Tibial nerve (tissue), 4 donors: ENCODE measurements around the gene CASKIN1. TPM values are rescaled to one million over a fixed set of nuclear protein-coding genes. Genes with fewer than 3 reads are reported as not detected.
A peak's percentile ranks its signal among the peaks of the same experiment; 100 is the strongest.
"Not testable (repeated sequence)": the region's sequence is repeated elsewhere in the genome, so short reads cannot be mapped to it uniquely, and the experiment has no call there.

ENCODE experiments used
- DNase-seq, 2 donors: peaks; one replicate each; pipeline ENCODE4 v3.0.0-alpha.2; 2019; ENCODE audit warnings: low spot score in 2 of 2
- H3K27ac ChIP-seq, 4 donors: fragments of 200-600 bp; sonication (generic) in 3 of 4; one replicate each; pipeline ENCODE4 v1.5.1; 2017 to 2019; ENCODE audit warnings: mild to moderate bottlenecking in 1 of 4
- H3K27me3 ChIP-seq, 2 donors: fragments of 200-600 bp; sonication (generic) in 1 of 2; one replicate each; pipeline versions ENCODE4 v1.5.1 to v1.6.0; 2017 to 2019
- H3K36me3 ChIP-seq, 3 donors: fragments of 200-600 bp; sonication (generic); one replicate each; pipeline ENCODE4 v1.5.1; 2018 to 2019
- H3K4me1 ChIP-seq, 4 donors: fragments of 200-600 bp; sonication (generic) in 3 of 4; one replicate each; pipeline ENCODE4 v1.5.1; 2017 to 2019
- H3K4me3 ChIP-seq, 4 donors: fragments of 200-600 bp; sonication (generic) in 3 of 4; one replicate each; pipeline ENCODE4 v1.5.1; 2017 to 2019; ENCODE audit warnings: mild to moderate bottlenecking in 1 of 4, moderate library complexity in 1 of 4
- H3K9me3 ChIP-seq, 4 donors: fragments of 200-600 bp; sonication (generic) in 3 of 4; one replicate each; pipeline ENCODE4 v1.5.1; 2017 to 2019
- EP300 ChIP-seq, 2 donors: sonication (generic); formaldehyde crosslinking; IDR thresholded peaks; one replicate each; pipeline ENCODE4 v1.6.1; 2017; ENCODE audit warnings: antibody characterized with exemption in 2 of 2, mild to moderate bottlenecking in 1 of 2
- POLR2A ChIP-seq, 2 donors: fragments of 450-650 bp; IDR thresholded peaks; one replicate each; pipeline ENCODE4 v1.6.1; 2017; ENCODE audit warnings: antibody characterized with exemption in 2 of 2, mild to moderate bottlenecking in 2 of 2, moderate library complexity in 2 of 2
- whole genome bisulfite sequencing, 2 donors: methylation state at CpG; one replicate each; pipeline ENCODE4 v1.1.5; 2018; 5-methylcytosine and 5-hydroxymethylcytosine counted together
- total RNA-seq, 4 donors: library from RNA; depleted of rRNA; stranded (reverse); fragments of >200 nt; gene quantifications; one replicate each; pipeline ENCODE4 v1.1.0, GENCODE V29; 2016
- TF ChIP-seq, protein P1 (sequence below), 5 experiments: fragments of 200-600 bp in 3 of 5; fragments of 450-650 bp in 2 of 5; sonication (generic) in 3 of 5; IDR thresholded peaks; one replicate each; pipeline ENCODE4 v1.5.1; 2016 to 2019; ENCODE audit warnings: antibody characterized with exemption in 5 of 5, mild to moderate bottlenecking in 3 of 5, moderate library complexity in 2 of 5

The CASKIN1 gene
- total RNA-seq, 4 donors from 2014 or later = 0.20 to 0.63 (median 0.30) TPM; not detected in 1

GRCh38 chr16:2206420-2206779 lies 10.0 kb upstream of the CASKIN1 start:
- Histone ChIP-seq H3K4me3 (peak overlapping the region; percentile 65 to 85 (median 66)), H3K4me1 (peaks cover 0 to 35% (median 12%) of the 10 kb centered on the region in 4 donors), H3K27me3 (no peaks in the 10 kb centered on the region), H3K36me3 (peaks cover 0 to 42% (median 14%) of the 10 kb centered on the region in 3 donors), H3K27ac (peak overlapping the region in 3 of 4 donors; percentile 93 to 99 (median 94)), H3K9me3 (no peaks in the 10 kb centered on the region)
- WGBS, 2 donors = 80 to 88% methylated on average over 17 to 18 of the region's 18 CpGs
- no peak for DNase-seq
- no peak for TF ChIP-seq EP300 (IDR thresholded peaks at IDR 0.05)
- TF ChIP-seq, protein P1, sequence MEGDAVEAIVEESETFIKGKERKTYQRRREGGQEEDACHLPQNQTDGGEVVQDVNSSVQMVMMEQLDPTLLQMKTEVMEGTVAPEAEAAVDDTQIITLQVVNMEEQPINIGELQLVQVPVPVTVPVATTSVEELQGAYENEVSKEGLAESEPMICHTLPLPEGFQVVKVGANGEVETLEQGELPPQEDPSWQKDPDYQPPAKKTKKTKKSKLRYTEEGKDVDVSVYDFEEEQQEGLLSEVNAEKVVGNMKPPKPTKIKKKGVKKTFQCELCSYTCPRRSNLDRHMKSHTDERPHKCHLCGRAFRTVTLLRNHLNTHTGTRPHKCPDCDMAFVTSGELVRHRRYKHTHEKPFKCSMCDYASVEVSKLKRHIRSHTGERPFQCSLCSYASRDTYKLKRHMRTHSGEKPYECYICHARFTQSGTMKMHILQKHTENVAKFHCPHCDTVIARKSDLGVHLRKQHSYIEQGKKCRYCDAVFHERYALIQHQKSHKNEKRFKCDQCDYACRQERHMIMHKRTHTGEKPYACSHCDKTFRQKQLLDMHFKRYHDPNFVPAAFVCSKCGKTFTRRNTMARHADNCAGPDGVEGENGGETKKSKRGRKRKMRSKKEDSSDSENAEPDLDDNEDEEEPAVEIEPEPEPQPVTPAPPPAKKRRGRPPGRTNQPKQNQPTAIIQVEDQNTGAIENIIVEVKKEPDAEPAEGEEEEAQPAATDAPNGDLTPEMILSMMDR (IDR thresholded peaks at IDR 0.05) = no peak
- no peak for TF ChIP-seq POLR2A (IDR thresholded peaks at IDR 0.05)

DNA sequence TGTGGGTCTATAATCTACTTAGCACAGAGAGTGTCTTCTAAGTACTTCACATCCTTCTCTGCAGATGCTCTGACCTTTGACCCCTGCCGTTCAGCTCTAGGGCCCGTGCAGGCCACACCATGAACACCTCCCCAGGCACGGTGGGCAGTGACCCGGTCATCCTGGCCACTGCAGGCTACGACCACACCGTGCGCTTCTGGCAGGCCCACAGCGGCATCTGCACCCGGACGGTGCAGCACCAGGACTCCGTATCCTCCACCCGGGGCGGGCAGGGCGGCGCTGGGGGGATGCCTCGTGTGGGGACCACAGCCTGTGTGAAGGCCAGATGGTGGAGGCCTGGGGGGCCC lies 9.5 kb upstream of the CASKIN1 start:
- Histone ChIP-seq H3K9me3 (no peaks in the 10 kb centered on the region), H3K27me3 (no peaks in the 10 kb centered on the region), H3K27ac (peak overlapping the region; percentile 93 to 99 (median 94)), H3K4me3 (peak overlapping the region; percentile 65 to 85 (median 66)), H3K36me3 (peaks cover 0 to 42% (median 14%) of the 10 kb centered on the region in 3 donors), H3K4me1 (peaks cover 0 to 35% (median 12%) of the 10 kb centered on the region in 4 donors)
- peak in 1 of 2 donors; percentile 21 for DNase-seq
- TF ChIP-seq EP300 (IDR thresholded peaks at IDR 0.05) = no peak
- TF ChIP-seq, protein P1 (IDR thresholded peaks at IDR 0.05) = peak in 1 of 5 experiments; percentile 4
- 0 to 7% methylated on average over 4 to 16 of the region's 16 CpGs for WGBS, 2 donors

DNA sequence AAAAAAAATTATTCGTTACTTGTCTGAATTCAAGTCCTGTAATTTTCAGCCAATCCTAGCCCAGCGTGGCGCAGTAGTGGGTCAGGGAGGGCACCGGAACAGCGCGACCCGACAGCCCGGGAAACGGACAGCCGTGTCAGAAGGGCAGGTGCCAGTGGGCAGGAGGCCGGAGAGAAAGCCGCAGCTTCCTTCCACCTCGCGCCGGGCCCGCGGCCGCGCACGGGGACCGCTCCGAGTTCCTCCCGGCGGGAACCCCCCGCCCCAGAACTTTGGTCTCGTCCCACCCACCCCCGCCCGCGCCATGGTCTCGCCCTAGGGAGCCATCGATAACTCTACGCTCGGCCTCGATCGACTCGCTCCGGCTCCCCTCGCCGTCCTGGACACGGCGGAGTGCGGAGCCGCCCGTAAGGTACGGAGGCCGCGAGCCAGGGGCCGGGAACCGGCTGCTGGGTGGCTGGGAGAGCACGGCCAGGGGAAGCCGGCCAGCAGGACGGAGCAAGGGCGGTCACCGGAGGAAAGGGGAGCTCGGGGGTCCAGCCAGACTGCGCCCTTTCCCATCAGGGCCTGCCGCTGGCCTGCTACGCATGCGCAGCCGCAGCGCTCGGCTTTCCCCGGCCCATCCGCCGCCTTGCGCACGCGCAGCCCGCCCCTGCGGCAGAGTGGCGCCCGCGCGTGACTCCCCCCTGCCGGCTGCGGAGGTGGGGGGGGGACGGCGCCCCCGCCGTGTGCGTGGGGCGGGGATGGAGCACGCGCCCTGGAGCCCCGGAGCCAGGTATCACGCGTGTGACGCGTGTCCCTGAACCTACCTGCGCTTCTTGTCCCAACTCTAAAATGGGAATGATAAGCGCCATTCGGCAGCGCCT lies 8.9 kb upstream of the CASKIN1 start, which contains the start of gene MLST8:
Gene MLST8, plus strand, starts transcription at position 351 of the 863 bp plus-strand sequence. CDS start 632 bp downstream, outside the sequence.
- no peaks in the 10 kb centered on the region for H3K27me3 ChIP-seq
- peak within 1 kb of the TSS; percentile 93 to 99 (median 94) for H3K27ac ChIP-seq
- no peaks in the 10 kb centered on the region for H3K9me3 ChIP-seq
- DNase-seq = peak; percentile 71
- H3K4me3 ChIP-seq = peak within 1 kb of the TSS; percentile 65 to 85 (median 66)
- peaks cover 0 to 40% (median 14%) of the 10 kb centered on the region in 3 donors for H3K36me3 ChIP-seq
- TF ChIP-seq, protein P1 (IDR thresholded peaks at IDR 0.05) = peak in 3 of 5 experiments; percentile 9 to 59 (median 16)
- peak in 1 of 2 donors; percentile 95 for TF ChIP-seq EP300 (IDR thresholded peaks at IDR 0.05)
- peak; percentile 73 to 81 for TF ChIP-seq POLR2A (IDR thresholded peaks at IDR 0.05)
- peaks cover 0 to 30% (median 12%) of the 10 kb centered on the region in 4 donors for H3K4me1 ChIP-seq
- WGBS, 2 donors = 0 to 1% methylated on average over 21 to 74 of the region's 93 CpGs

DNA sequence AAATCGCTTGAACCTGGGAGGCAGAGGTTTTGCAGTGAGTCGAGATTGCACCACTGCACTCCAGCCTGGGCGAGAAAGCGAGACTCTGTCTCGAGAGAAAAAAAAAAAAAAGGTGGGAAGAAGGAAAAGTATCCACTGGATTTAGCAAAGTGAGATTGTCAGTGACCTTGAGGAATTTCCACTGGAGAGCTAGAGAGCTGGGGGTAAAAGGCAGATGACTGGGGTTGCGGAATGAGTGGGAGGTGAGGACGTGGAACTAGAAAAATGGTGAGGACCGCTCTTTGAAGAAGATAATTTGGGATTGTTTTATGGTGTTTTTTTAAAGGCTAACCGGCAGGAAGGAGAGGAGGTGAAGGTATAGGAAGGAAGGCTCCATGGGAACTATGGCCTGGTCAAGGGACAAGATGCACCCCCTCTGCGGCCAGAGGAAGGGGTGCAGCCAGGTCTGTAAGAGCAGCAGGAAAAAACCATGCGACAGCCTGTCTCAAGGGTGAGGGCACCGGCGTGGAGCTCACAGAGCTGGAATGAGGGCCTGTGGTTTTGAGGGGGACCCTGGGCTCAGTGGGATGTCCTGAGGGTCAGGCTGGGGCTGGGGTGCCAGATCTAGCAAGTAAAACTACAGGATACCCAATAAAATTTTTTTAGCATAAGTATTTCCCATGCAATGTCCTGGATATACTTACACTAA lies 8.2 kb upstream of the CASKIN1 start:
- Histone ChIP-seq H3K27me3 (no peaks in the 10 kb centered on the region), H3K36me3 (peaks cover 0 to 32% (median 14%) of the 10 kb centered on the region in 3 donors), H3K4me3 (peak overlapping the region; percentile 65 to 85 (median 66)), H3K9me3 (no peaks in the 10 kb centered on the region), H3K27ac (peak overlapping the region; percentile 93 to 99 (median 94)), H3K4me1 (peaks cover 0 to 28% (median 12%) of the 10 kb centered on the region in 4 donors)
- DNase-seq = no peak
- TF ChIP-seq POLR2A (IDR thresholded peaks at IDR 0.05) = no peak
- TF ChIP-seq, protein P1 (IDR thresholded peaks at IDR 0.05) = no peak
- no peak for TF ChIP-seq EP300 (IDR thresholded peaks at IDR 0.05)
- 75 to 81% methylated on average over 13 of the region's 13 CpGs for WGBS, 2 donors

DNA sequence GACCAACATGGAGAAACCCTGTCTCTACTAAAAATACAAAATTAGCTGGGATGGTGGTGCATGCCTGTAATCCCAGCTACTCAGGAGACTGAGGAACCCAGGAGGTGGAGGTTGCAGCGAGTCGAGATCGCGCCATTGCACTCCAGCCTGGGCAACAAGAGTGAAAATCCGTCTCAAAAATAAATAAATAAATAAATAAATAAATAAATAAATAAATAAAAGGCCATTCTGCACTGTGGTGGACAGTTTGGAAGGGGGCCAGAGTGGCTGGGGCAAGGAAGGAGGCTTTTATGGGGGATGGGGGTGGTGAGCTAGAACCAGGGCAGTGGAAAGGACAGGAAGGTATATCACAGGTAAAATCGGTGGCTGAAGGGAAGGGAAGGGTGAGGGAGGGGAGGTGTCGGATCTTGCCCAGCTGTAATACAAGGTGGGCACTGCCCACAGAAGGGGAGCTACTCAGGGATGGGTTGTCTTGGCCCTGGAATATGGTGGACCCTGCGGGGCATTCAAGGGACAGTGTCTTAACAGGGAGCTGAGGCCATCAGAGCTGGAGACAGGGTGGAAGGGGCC lies 6.8 kb upstream of the CASKIN1 start:
- DNase-seq, H3K27ac ChIP-seq, H3K4me3 ChIP-seq, H3K9me3 ChIP-seq, H3K27me3 ChIP-seq: not testable (repeated sequence)
- H3K36me3 ChIP-seq = peaks cover 0 to 18% (median 3%) of the 10 kb centered on the region in 3 donors
- peaks cover 0 to 28% (median 12%) of the 10 kb centered on the region in 4 donors for H3K4me1 ChIP-seq
- 84 to 94% methylated on average over 8 of the region's 8 CpGs for WGBS, 2 donors
